HG03108 (cell line): ENCODE results near the gene ARHGAP19.
"Not testable (repeated sequence)": the region's sequence is repeated elsewhere in the genome, so short reads cannot be mapped to it uniquely, and the experiment has no call there.

ENCODE experiments used
- ATAC-seq: cut with Tn5 transposase; IDR thresholded peaks from one replicate; pipeline ENCODE4 v1.9.1; 2021; ENCODE audit warnings: moderate library complexity; ENCODE audit not compliant: unreplicated experiment

Gene ARHGAP19

GRCh38 chr10:97290076-97290475 is 2.4 kb downstream of the ARHGAP19 start:
- ATAC-seq, result not testable (repeated sequence)

DNA sequence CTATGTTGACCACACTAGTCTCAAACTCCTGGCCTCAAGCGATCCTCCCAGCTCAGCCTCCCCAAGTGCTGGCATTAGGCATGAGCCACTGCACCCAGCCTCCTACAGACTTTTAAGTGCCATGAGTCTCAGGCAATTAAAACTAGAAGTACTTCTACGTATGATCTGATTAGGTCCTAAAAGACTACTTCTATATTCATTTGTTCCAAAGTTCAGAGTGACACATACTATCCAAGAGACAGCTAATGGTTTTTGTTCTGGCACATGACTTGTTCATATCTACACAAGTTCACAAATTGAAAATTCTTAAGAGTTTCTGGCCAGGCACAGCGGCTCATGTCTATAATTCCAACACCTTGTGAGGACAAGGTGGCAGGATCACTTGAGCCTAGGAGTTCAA is 11.7 kb downstream of the ARHGAP19 start:
- no peak for ATAC-seq

DNA sequence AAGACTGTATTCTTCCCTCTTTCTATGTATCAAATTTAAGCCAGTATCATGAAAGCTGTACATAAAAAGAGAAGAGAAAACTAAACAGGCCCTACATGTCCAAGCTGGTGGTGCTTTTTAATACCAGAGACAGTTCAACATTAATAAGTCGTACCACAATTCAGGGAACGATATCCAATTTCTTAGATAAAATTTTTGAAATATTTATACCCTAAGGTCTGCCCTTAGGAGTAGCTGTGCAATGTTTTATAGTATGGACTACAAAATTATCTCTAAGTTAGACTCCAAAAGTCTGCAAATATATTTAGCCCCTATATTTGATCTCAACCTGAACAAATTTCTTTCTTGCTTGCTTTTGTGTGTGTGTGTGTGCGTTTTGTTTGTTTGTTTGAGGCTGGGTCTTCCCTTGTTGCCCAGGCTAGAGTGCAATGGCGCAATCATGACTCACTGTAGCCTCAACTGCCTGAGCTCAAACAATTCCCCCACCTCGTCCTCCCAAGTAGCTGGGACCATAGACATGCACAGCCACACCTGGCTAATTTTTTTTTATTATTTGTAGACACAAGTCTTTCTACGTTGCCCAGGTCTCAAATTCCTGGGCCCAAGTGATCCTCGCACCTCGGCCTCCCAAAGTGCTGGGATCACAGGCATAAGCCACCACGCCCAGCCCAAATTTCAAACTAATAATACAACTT is 13.2 kb downstream of the ARHGAP19 start:
- no peak for ATAC-seq

- no peak for ATAC-seq
Measured at GRCh38 chr10:97278491-97278989, 13.9 kb downstream of the ARHGAP19 start.

DNA sequence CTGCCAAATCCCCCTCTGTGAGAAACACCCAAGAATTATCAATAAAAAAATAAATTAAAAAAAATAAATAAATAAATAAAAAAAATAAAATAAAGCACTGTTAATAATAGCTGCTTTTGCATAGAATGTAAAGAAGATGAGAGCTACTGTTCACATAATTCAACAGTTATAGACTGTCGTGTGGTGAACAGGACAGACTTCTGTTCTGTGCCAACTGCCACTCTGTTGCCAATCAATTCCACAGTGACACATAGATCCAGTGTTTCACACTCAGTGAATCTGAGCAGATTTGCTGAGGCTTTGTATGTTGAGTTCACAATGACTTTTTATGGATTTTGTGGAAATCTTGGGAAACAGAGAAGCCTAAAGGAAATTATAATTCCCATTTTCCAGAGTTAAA is 14.9 kb downstream of the ARHGAP19 start:
- no peak for ATAC-seq

DNA sequence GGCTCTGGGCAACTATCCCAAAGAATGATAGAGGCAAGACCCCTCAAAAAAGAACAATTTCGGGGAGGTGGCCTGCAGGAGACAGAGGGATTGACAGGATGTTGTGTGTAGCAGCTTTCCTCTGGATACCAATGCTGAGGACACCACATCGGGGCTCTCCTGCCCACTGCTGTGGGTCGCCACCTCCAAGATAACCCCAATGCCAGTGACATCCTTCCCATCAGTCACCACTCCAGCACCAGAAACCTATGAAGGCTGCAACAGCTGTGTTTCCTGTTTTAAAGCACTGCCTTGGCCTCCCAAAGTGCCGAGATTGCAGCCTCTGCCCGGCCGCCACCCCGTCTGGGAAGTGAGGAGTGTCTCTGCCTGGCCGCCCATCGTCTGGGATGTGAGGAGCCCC is 17.6 kb downstream of the ARHGAP19 start:
- no peak for ATAC-seq

- ATAC-seq, result no peak
Measured at GRCh38 chr10:97273700-97274099, 18.7 kb downstream of the ARHGAP19 start.

DNA sequence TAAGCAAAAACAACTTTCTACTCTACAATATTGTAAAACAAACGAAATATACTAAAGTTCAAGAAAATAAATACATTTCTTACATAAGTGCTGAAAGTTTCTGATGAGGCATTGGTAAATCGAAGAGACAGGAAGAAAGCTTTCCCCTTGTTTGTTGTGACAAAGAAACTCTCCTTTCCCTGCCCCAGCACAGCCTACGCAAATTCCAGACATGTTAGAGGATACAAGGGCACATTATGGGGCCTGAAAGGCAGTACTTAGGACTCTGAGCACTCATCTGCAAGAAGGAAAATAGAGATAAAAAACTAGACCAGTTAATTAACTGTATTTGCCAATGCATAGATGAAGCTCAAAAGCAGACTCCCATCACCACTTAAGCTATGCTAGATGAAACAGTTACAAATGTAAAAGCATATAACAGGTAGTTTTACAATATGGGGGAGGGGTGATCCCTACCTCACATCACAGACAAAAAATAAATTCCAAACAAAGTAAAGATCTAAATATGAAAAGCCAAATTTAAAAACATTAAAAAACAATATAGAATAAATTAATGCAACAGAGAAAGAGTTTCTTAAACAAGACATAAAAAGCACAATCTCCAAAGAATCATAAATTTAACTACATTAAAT is 21.8 kb downstream of the ARHGAP19 start:
- ATAC-seq, result no peak

DNA sequence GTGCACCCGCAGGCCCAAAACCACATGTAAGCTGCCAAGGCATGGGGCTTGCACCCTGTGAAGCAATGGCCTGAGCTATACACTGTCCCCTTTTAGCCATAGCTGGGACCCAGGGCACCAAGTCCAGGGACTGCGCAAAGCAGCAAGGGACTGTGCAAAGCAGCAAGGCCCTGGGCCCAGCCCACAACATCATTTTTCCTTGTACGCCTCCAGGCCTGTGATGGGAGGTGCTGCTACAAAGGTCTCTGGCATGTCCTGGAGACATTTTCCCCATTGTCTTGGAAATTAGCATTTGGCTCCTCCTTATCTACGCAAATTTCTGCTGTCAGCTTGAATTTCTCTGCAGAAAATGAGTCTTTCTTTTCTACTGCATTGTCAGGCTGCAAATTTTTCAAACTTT is 24.8 kb downstream of the ARHGAP19 start:
- ATAC-seq, result no peak

GRCh38 chr10:97265095-97265494 is 27.3 kb downstream of the ARHGAP19 start:
- ATAC-seq, result not testable (repeated sequence)

DNA sequence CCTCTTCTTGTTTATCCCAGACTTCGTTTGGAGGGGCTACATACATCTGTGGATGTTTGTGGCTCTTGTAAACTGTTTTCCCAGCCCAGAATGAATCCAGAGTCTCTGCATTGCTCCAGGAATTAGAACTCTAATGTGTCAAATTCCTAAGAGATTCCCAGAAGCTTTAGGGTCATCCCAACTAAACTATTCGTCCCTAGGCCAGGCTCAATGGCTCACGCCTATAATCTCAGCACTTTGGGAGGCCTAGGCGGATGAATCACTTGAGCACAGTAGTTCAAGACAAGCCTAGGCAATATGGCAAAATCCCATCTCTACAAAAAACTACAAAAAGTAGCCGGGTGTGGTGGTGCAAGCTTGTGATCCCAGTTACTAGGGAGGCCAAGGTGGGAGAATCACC is 28.5 kb downstream of the ARHGAP19 start:
- ATAC-seq, result no peak

- ATAC-seq, result no peak
Measured at GRCh38 chr10:97261656-97262055, 30.8 kb downstream of the ARHGAP19 start.

- ATAC-seq, result no peak
Measured at GRCh38 chr10:97261183-97261582, 31.3 kb downstream of the ARHGAP19 start.

- no peak for ATAC-seq
Measured at GRCh38 chr10:97259119-97259518, 33.3 kb downstream of the ARHGAP19 start.

GRCh38 chr10:97256356-97256755 is 36.1 kb downstream of the ARHGAP19 start:
- no peak for ATAC-seq

DNA sequence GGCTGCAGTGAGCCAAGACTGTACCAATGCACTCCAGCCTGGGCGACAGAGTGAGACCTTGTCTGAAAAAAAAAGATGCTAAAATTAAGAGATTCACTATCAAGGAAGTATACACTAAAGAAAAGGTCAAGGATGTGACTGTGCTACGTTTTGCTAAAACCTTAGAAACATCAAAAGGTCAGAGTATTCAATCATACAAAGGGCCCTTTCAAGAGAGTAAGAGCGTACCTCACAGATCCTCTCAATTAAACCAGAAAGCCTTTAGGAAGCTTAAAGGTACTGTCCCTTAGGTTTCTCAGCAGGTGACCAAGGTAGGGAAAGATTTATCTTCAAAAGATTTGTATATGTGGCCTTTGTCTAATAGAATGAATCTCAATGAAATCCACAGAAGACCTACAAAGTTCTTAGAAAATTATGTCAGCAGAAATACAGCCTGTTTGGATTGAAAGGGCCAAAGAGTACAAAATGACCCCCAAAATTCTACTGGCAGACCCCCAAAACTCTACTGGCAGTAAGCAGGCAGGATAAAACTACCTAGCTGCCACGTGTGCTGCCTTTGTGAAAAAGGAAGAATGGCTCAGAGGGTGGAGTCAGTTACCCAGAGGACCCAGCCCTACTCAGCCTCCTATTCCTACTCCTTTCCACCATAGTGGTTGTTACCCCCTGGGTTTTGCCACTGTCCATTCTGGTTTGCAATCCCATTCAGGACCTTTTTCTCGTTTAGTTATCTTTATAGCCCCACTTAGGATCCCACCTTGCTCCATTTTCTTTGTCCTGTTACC is 36.7 kb downstream of the ARHGAP19 start:
- ATAC-seq, result no peak

DNA sequence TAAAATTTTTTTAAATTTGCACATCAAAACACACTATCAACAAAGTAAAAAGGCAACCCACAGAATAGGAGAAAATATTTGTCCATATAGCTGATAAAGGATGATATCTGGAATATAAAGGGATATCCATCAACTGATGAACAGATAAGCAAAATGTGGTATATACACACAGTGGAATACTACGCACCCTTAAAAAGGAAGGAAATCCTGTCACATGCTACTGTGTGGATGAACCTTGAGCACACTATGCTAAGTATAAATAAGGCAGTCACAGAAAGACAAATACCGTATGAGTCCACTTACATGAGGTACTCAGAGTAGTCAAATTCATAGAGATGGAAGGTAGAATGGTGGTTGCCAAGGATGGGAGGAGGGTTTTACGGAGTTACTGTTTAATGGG is 37.7 kb downstream of the ARHGAP19 start:
- ATAC-seq, result no peak

GRCh38 chr10:97250952-97251351 is 41.5 kb downstream of the ARHGAP19 start:
- ATAC-seq, result no peak

DNA sequence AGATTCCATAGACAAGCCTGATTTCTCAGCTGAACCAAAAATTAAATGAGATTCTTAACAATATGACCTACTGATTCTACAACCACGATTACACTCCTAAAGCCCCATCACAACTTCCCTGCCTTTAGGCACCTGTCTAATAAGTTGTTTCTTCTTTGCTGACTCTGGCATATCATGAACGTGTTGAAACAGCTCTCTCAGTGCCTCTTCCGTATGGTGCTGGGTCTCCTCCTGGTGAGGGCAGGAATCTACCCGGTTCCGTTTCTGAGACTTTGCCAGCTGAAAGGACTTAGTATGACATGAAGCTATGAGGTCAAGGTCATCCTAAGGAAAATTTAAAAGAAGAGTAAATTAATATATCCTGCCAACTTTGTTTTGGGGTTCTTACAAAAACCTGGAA is 48.6 kb downstream of the ARHGAP19 start:
- ATAC-seq, result no peak

DNA sequence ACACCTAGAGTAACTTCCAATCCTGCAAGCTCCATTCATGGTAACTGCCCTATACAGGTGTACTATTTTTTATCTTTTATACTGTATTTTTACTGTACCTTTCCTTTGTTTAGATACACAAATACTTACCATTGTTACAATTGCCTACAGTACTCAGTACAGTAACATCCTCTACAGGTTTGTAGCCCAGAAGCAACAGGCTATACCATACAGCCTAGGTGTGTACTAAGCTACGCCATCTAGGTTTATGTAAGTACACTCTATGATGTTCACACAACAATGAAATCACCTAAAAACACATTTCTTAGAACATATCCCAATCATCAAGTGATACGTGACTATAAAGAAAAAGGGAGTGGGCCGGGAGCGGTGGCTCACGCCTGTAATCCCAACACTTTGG is 53.6 kb downstream of the ARHGAP19 start:
- ATAC-seq, result no peak

GRCh38 chr10:97235353-97235752 is 57.1 kb downstream of the ARHGAP19 start:
- ATAC-seq, result no peak

GRCh38 chr10:97234400-97234799 is 58.0 kb downstream of the ARHGAP19 start:
- ATAC-seq, result no peak
